AG09319 (cell line): Measurements from ENCODE around the gene PTPRF.

Source experiments
- DNase-seq: peaks from one replicate; pipeline ENCODE4 v3.0.0-alpha.2; 2010; ENCODE audit warnings: low read depth; ENCODE audit errors: extremely low read depth
- CTCF ChIP-seq: IDR thresholded peaks from 2 replicates; pipeline ENCODE4 v1.5.1; 2011; ENCODE audit warnings: low read depth, mild to moderate bottlenecking, inconsistent platforms, low read length, moderate library complexity

The PTPRF gene

GRCh38 chr1:43531906-43532584 lies 1.4 kb downstream of the PTPRF start:
- no peak for TF ChIP-seq CTCF
- DNase-seq, result no peak

DNA sequence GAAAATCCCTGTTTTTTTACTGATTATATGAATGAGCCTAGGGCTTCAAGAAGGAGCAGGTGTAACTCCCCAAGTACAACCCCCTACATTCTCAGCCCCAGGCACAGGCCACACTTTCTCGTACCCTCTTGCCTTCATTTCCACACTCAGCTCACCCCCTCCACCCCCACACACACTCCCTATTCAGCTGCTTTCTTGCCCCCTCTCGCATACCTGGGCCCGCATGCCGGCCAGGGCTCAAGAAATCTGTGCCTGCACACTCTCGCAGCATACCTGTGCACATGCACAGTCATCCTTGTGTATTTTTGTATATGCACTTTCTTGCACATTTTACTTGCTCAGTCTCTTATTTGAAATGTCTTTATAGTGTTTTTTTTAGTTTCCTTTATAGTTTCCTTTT lies 2.0 kb downstream of the PTPRF start:
- no peak for TF ChIP-seq CTCF
- DNase-seq, result no peak

- DNase-seq, result no peak
- no peak for TF ChIP-seq CTCF
Measured at GRCh38 chr1:43533584-43533983, 2.9 kb downstream of the PTPRF start.

DNA sequence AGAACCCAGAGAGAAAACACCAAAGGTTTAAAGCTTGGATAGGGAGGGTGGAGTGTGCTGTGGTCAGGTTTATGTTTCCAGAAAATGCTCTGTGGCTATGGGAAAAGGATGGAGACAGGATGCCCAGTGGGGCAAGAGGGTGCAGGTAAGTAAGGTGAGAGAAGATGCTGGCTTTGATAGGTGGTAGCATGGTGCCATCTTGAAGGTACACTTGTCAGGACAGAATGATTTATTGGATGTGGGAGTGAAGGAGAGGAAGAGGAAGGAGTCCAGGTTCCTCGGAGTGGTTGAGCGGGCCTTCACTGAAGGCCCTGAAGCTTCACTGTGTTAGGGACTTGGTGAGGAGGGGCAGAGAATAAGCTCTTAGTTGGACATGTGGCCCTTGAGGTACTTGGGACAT lies 3.6 kb downstream of the PTPRF start:
- no peak for TF ChIP-seq CTCF
- DNase-seq, result no peak

DNA sequence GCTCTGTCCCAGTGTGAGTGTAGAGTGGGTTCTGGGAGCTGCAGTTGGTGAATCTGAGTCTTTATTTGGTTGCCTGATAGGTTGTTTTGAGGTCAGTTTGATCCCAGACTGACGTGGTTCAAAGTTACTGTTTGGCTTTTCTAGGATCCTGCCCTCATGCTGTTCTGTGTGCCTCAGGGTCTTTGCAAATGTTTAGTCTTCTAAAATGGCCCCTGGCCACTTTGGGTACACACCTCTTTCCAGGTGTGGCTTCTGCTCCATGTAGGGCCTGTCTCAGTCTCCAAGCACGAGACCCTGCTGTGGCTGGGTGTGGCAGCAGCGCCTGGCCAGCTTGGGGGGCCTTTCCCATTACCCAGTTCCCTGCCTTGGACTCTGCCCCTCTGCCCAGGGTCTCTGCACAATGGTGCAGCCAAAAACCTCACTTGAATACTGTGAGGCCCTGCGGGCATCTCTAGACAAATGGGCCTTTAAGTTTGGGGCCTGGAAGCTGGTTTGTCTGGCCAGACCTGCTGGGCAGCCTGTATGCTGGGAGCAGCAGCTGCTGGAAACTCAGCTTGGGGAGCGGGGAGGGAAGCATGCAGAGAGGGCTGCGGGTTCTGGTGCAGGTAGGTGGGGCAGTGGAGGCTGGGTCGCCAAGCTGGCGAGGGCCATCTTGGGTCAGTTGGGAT lies 5.6 kb downstream of the PTPRF start:
- TF ChIP-seq CTCF, result no peak
- no peak for DNase-seq

DNA sequence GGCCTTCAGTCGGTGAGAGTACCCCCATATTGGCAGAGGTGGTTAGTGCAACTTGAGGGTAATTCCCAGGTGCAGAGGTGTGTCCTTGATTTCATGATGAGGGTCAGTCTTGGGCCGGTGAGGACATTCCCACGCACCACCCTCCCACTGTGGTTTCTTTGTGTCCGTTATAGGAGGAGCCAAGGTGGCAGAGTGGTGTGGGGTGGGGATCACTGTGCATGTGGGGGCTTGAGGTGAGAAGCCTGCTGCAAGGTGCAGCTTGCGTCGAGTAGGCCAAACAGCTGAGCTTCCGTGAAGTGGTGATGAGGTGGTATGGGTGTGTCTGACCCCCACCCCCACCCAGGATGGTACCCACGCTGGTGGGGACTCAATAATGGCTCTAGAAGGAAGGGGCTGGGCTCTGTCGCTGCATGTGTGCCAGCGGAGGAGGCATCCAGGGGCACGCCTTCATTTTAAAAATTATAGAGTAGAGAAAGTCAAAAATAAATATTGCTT lies 6.2 kb downstream of the PTPRF start:
- no peak for DNase-seq
- no peak for TF ChIP-seq CTCF

GRCh38 chr1:43537423-43538142 lies 6.9 kb downstream of the PTPRF start:
- DNase-seq, result no peak

More at GRCh38 chr1:43537423-43538142, 6.9 kb downstream of the PTPRF start:
- no peak for TF ChIP-seq CTCF
